Cerebellar cortex (tissue), 1 donor: Measurements from ENCODE around the gene GTPBP2.
"Not testable (repeated sequence)": the region's sequence is repeated elsewhere in the genome, so short reads cannot be mapped to it uniquely, and the experiment has no call there.

Experiments
- DNase-seq: peaks from one replicate; pipeline ENCODE4 v3.0.0-alpha.2; 2015; ENCODE audit warnings: low spot score

GTPBP2 gene

GRCh38 chr6:43657221-43657802, 28.2 kb upstream of the GTPBP2 start:
- no peak for DNase-seq

DNA sequence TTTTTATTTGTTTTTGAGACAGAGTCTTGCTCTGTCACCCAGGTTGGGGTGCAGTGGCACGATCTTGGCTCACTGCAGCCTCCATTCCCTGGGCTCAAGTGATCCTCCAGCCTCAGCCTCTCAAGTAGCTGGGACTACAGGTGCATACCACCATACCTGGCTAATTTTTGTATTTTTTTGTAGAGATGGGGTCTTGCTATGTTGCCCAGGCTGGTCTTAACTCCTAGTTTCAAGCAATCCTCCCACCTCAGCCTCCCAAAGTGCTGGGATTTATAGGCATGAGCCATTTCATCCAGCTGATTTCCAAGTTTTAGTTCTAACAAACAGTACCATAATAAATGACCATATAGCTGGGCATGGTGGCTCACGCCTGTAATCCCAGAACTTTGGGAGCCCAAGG, 23.8 kb upstream of the GTPBP2 start:
- not testable (repeated sequence) for DNase-seq

GRCh38 chr6:43648248-43648647, 19.2 kb upstream of the GTPBP2 start:
- DNase-seq = no peak

GRCh38 chr6:43647613-43648012, 18.5 kb upstream of the GTPBP2 start:
- DNase-seq = no peak

DNA sequence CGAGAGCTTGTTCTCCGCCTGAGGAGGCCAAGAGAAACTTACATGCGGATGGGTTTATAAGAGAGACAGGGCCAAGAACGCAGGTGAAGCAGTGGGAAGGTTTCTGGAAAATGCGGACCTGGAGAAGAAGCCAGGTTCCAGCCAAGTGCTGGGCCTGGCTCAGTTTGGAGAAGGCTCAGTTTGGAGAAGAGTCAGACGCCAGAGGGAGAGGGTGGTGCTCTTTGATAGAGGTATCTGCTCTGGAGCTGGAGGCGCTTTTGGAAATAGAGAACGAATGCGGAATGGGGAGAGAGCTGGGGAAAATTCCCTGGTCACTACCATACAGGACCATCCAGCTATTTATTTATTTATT, 16.5 kb upstream of the GTPBP2 start:
- DNase-seq = no peak

GRCh38 chr6:43644940-43645612, 16.0 kb upstream of the GTPBP2 start, which contains the start of gene RSPH9:
Gene RSPH9 (plus strand): TSS chr6:43645036. CDS start chr6:43645099, 63 bp downstream.
- peak; percentile 76 for DNase-seq

- no peak for DNase-seq
Measured at GRCh38 chr6:43639984-43640800, 11.1 kb upstream of the GTPBP2 start.

- peak; percentile 25 for DNase-seq
Measured at GRCh38 chr6:43636308-43636659, 7.2 kb upstream of the GTPBP2 start.

DNA sequence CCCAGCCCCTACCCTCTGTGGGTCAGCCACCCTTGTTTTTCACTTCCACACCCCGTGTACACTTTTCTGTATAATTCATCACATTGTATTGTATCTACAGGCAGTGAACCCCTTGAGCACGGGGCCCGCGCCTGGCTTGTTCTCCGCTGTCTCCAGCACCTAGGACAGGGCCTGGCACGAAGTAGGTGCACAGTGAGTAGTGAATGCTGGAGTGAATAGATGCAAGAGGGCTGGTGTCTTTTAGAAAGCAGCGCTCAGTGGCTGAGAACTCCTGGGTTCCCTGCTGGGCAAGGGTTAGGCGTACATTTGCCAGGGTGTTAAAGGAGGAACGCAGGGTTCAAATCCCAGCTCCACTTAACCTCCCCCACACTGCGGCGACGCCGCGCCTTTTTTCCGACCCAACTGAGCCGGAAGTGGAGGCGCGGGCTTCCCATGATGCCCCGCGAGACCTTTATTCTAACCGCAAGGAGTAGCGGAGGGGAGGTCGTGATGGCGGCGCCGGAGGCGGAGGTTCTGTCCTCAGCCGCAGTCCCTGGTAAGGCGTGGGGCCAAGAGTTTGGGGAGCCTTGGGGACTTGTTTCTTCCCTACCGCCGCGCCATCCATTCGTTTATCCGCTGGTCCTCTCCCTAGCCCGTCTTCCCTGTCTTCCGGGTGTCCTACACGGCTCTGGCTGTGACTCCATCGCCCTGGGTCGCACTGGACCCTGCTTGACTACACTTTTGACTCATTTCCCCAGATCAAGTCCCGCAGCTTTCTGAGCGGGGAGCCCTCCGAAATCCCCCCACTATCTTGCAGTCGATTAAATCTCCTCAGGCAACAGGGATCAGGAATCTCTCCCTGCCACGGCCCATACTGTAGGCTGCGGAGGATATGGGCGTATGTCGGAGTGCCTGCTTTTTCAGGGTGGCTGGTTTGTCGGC, 6.6 kb upstream of the GTPBP2 start, which contains the start of gene MAD2L1BP:
TSS of gene MAD2L1BP (plus strand) at position 454 of the 921 bp plus-strand sequence. CDS start at position 490, 36 bp downstream.
- DNase-seq = peak; percentile 84

DNA sequence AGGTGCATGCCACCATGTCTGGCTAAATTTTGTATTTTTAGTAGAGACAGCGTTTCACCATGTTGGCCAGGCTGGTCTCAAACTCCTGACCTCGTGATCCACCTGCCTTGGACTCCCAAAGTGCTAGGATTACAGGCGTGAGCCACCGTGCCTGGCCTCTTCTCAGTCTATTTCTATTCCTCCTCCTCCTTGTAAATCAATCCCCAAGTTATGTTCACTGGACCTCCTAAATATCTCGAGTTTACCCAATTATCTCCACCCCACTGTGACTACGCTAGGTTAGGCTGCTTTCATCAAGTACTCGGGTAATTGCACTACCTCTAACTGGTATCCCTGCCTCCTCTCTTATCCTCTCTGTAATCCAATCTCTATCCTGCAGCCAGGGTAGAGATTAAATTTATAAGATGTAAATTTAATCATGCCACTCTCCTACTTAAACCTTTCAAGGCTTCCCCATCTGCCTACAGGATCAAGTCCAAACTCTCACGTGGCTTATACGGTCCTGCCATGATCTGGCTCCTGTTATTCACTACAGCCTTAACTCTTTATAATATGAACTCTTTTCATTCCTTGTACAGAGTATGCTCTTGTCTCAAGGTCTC, 5.7 kb upstream of the GTPBP2 start:
- peak; percentile 52 for DNase-seq

DNA sequence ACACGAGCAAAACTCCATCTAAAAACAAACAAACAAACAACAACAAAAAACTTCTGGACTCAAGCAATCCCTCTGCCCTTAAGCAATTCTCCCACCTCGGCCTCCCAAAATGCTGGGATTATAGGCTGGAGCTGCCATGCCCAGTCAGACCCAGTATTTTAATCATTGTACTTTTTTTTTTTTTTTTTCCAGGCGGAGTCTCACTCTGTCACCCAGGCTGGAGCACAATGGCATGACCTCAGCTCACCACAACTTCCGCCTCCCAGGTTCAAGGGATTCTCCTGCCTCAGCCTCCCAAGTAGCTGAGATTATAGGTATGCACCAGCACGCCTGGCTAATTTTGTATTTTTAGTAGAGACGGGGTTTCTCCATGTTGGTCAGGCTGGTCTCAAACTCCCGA, 3.9 kb upstream of the GTPBP2 start:
- not testable (repeated sequence) for DNase-seq

GRCh38 chr6:43630980-43631619, 2.0 kb upstream of the GTPBP2 start:
- peak; percentile 41 for DNase-seq

DNA sequence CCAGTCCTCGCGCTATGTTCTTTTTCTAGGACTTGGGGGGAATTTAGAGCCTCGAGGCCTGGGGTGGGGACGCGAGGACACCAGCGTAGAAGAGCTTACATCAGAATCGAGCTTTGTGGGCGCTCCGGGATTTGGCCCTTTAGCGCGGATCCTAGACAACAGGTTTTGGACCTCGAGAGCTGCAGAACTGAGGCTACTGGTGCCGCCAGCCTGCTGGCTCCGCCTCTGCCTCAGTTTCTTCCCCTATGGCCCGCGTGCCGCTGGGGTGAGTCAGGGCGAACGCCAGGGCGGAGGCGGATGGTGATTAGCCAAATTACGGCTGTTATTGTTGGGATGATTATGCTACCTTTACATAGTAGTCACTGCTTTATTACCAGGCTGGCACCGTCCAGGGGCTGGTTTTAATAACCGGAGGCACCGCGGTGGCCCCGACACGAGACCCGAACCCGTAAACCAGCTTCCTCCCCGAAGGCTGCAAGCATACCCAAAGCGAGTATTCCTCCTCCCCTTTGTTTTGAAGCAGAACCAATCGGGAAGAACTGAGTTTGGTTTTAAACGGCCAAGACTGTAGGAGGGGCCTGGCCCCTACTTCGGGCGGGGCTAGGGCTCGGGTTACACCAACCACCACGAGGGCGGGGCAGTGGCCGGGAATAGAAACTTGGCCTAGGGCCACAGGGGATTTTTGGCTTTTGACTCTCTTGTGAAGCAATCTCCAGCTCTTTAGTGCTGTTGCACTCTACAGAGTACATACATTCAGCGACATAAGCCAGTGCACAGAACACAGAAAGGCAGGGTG, 639 bp upstream of the GTPBP2 start:
- DNase-seq = peak; percentile 99

GRCh38 chr6:43628393-43629103, 516 bp downstream of the GTPBP2 start:
- peak; percentile 61 for DNase-seq

DNA sequence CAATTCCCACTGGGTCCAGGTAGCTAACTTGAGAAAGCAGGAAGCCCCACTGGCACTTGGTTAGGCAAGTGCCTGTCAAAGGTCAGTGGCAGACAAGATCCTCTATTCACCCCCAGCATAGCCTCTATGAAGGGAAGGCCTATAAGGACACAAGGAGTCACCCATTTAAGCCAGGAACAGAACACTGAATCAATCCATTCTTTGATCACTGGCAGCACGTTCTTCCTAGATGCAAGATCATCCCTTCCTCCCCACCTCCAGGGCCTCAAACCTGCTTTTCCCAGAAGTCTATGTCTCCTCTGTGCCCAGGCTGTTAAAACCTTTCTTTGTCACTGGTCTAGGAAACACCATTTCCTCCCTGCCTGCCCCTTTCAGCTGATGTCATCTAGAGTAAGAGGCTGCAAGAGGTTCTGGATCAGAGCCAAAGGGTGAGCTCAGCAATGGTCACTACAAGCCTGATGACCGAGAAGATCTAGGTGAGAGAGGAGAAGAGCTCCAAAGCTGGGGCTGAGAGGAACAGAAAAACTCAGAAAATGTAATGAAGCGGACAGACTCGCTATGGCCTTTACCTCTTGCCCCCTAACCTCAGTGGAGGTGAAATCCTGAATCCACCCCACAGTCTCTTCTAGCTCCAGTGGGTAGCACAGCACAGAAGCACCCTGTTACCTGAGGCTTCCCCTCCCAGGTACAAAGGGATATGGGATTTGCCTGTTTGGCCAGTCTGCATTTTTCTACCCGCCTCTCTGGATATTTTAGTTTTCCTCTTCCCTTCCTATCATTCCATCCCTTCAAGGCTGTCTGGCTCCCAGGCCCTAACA, 1.8 kb downstream of the GTPBP2 start:
- DNase-seq = peak; percentile 65

DNA sequence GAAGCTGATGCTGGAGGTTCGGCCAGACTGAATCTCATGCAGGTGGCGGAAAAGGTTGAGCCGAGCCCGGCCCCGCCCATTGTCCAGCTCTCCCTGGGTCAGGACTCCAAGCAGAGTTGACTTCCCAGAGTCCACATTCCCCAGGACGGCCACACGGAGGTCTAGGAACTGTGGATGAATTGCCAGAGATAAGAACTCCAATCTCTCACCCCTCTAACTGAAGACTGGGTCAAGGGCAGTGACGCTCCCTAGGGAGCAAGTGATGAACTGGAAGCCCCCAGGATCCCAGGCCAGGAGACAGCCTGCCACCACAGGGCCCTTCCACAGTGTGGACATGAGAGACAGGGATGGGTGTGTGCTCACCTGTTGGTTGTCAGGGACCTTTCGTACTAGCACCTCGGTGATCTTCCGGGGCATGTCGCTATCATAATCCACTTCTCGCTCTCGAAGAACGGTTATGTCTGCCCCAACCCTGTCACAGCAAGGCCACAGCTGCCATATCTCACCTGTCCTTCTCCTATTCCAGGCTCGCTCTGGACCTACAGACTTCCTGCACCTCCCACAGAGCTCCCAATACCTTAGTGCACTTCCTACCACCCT, 3.6 kb downstream of the GTPBP2 start:
- no peak for DNase-seq

DNA sequence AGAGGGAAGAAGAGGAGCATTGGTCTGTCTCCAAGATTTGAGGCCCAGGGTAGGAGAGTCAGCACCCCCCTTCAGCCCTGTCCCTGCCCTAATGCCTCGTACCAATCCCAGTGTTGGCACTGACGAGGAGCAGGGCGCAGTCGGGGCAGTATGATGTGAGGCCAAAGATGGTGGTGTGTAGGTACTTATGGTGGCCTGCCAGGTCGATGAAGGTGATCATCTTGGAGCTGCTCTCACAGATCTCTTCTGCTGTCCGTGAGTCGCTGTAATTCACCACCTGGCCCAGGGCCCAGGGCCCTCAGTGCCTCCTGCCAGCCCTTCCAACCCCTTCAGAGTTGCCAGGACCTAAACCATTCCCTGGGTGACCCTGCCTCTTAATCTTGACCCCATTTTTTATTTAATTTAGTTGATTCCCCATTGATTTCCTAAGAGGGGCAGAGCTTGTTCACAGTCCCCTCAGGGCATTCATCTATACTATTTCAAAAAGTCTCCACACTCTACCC, 4.2 kb downstream of the GTPBP2 start:
- DNase-seq = no peak
